ENCODE data around the gene PRR36. TPM values are rescaled to one million over a fixed set of nuclear protein-coding genes. Genes with fewer than 3 reads are reported as not detected.

PRR36 gene
- total RNA-seq, 1 donor from 2014 or later = 0.80 TPM

DNA sequence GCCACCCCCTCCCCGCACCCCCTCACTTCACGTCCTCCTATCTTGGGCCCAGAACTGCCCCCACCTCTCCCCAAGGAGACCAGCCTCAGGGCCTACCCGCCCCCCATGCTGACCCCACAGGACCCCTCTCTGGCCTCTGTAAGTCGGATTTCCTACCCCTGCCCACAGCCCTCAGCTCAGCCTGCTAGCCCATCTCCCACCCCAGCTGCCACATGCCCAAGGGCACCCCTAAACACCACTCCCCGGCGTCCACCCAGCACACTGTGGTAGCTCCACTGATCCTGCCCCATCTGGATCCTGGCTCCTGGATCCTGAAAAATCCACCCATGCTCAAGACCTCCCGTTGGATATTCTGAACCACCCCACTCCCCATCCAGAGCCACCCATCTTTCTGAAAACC, 43.4 kb downstream of the PRR36 start:
- Mint-ChIP-seq H3K4me3 (ENCODE audit: unreplicated experiment) (peak overlapping the region; percentile 76), H3K4me1 (ENCODE audit: low read depth) (peaks cover 32% of the 10 kb centered on the region), H3K27me3 (ENCODE audit: low read depth) (peaks cover 7% of the 10 kb centered on the region), H3K9me3 (ENCODE audit: low read depth) (no peaks in the 10 kb centered on the region), H3K27ac (ENCODE audit: unreplicated experiment) (no peak overlapping the region), H3K36me3 (ENCODE audit: low read depth) (no peaks in the 10 kb centered on the region)
- no peak for DNase-seq (ENCODE audit: low spot score)
- TF ChIP-seq, protein P1, sequence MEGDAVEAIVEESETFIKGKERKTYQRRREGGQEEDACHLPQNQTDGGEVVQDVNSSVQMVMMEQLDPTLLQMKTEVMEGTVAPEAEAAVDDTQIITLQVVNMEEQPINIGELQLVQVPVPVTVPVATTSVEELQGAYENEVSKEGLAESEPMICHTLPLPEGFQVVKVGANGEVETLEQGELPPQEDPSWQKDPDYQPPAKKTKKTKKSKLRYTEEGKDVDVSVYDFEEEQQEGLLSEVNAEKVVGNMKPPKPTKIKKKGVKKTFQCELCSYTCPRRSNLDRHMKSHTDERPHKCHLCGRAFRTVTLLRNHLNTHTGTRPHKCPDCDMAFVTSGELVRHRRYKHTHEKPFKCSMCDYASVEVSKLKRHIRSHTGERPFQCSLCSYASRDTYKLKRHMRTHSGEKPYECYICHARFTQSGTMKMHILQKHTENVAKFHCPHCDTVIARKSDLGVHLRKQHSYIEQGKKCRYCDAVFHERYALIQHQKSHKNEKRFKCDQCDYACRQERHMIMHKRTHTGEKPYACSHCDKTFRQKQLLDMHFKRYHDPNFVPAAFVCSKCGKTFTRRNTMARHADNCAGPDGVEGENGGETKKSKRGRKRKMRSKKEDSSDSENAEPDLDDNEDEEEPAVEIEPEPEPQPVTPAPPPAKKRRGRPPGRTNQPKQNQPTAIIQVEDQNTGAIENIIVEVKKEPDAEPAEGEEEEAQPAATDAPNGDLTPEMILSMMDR (IDR thresholded peaks at IDR 0.05) = no peak

DNA sequence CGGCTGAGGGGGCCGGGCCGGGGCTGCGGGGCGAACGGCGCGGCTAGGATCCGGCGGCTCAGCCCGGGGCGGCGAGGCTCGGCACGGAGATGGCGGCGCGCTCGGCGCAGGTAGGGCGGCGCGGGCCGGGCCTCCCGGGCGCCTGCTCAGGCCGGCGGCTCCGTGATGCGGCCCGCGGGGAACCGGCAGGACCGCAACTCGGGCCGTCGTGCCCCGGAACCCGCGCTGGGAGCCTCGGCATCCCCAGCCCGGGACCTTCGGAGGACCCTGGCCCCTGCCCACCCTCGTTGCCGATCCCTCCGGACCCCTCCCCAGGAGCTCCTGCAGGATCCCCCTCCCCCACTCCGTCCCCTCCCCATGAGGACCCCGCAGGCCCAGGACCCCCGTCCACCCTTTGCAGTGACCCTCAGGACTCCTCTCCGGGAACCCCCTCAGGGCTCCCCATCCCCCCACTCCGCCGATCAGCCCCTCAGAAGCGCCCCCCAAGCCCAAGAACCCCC, 43.9 kb downstream of the PRR36 start:
- Mint-ChIP-seq H3K4me1 (ENCODE audit: low read depth) (peaks cover 32% of the 10 kb centered on the region), H3K27me3 (ENCODE audit: low read depth) (peaks cover 7% of the 10 kb centered on the region), H3K4me3 (ENCODE audit: unreplicated experiment) (peak overlapping the region; percentile 76), H3K36me3 (ENCODE audit: low read depth) (no peaks in the 10 kb centered on the region), H3K9me3 (ENCODE audit: low read depth) (no peaks in the 10 kb centered on the region), H3K27ac (ENCODE audit: unreplicated experiment) (no peak overlapping the region)
- TF ChIP-seq, protein P1 (IDR thresholded peaks at IDR 0.05) = no peak
- DNase-seq (ENCODE audit: low spot score) = no peak

DNA sequence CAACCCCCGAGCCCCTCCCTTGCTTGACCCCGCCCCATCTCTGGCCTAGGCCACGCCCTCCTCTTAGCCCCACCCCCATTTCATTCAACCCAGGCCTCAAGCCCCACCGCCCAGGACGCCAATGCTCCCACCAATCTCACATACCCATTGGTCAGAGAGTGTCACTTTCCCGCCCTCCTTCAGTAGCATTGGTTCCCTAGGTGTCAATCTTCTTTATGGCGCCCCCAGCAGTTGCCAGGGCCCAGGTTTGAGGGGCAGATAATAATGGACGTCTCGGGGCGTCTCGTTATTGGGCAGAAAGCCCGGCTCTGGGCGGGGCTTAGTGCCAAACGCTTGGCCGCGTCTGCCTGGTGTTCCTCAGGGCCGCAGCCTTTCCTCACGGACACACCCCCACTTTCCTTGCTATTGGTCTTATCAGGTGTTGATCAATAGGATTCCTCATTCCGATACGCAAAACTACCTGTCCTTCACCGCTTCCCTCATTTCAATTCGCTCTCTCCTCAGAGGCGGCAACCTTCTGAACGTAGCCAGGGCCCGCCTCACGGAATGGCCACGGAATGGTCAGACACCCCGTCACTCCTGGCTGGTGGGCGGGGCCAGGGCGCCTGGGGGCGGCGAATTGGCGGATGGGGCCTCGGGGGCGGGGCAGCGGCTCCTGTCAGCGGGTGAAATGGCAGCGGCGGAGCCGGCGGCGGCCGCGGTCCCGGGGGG, 44.5 kb downstream of the PRR36 start, which contains the start of gene EVI5L:
EVI5L (plus strand) TSS at position 658 of the 711 bp plus-strand sequence. CDS start 16,325 bp downstream, outside the sequence.
- peak within 1 kb of the TSS; percentile 49 for H3K27ac Mint-ChIP-seq (ENCODE audit: unreplicated experiment)
- peaks cover 7% of the 10 kb centered on the region for H3K27me3 Mint-ChIP-seq (ENCODE audit: low read depth)
- peak; percentile 99 for DNase-seq (ENCODE audit: low spot score)
- H3K36me3 Mint-ChIP-seq (ENCODE audit: low read depth) = no peaks in the 10 kb centered on the region
- no peaks in the 10 kb centered on the region for H3K9me3 Mint-ChIP-seq (ENCODE audit: low read depth)
- H3K4me3 Mint-ChIP-seq (ENCODE audit: unreplicated experiment) = peak within 1 kb of the TSS; percentile 78
- TF ChIP-seq, protein P1 (IDR thresholded peaks at IDR 0.05) = no peak
- peaks cover 32% of the 10 kb centered on the region for H3K4me1 Mint-ChIP-seq (ENCODE audit: low read depth)

DNA sequence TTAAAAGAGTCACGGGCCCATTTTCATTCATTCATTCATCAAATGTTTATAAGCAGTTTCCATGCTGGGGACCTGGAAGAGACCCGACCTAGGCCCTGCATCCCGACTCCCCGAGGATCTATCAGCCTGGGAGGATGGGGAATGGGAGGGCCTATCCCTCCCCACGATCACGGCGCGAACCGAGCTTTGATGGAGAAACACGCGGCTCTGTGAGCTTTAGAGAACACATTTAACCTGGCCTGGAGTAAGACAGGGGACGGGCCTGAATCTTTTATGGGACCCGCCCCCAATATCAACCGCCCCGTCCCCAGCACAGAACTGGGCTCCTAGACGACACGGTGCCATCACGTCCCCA, 45.0 kb downstream of the PRR36 start:
- Mint-ChIP-seq H3K36me3 (ENCODE audit: low read depth) (no peaks in the 10 kb centered on the region), H3K4me1 (ENCODE audit: low read depth) (peaks cover 32% of the 10 kb centered on the region), H3K27me3 (ENCODE audit: low read depth) (peaks cover 7% of the 10 kb centered on the region), H3K4me3 (ENCODE audit: unreplicated experiment) (peak overlapping the region; percentile 78), H3K9me3 (ENCODE audit: low read depth) (no peaks in the 10 kb centered on the region), H3K27ac (ENCODE audit: unreplicated experiment) (peak overlapping the region; percentile 39)
- no peak for DNase-seq (ENCODE audit: low spot score)
- TF ChIP-seq, protein P1 (IDR thresholded peaks at IDR 0.05) = no peak

DNA sequence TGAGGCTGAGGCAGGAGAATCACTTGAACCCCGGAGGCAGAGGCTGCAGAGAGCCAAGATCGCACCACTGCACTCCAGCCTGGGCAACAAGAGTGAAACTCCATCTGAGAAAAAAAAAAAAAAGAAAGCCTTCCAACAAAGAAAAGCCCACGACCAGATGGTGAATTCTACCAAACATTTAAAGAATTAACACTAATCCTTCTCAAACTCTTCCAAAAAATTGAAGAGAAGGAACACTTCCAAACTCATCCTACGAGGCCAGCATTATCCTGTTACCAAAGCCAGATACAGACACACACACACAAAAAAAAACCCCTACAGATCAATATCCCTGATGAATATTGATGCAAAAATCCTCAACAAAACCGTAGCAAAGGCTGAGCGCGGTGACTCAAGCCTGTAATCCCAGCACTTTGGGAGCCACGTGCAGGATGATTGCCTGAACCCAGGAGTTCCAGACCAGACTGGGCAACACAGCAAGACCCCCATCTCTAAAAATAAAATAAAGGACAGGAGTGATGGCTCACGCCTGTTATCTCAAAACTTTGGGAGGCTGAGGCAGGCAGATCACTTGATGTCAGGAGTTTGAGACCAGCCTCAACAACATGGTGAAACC, 50.4 kb downstream of the PRR36 start:
- Mint-ChIP-seq H3K27ac (ENCODE audit: unreplicated experiment) (no peak overlapping the region), H3K4me3 (ENCODE audit: unreplicated experiment) (no peak overlapping the region), H3K36me3 (ENCODE audit: low read depth) (peaks cover 4% of the 10 kb centered on the region), H3K9me3 (ENCODE audit: low read depth) (peaks cover 4% of the 10 kb centered on the region), H3K4me1 (ENCODE audit: low read depth) (no peaks in the 10 kb centered on the region), H3K27me3 (ENCODE audit: low read depth) (peaks cover 26% of the 10 kb centered on the region)
- no peak for DNase-seq (ENCODE audit: low spot score)
- TF ChIP-seq, protein P1 (IDR thresholded peaks at IDR 0.05) = no peak
